RWPE1 (cell line): ENCODE measurements around the gene TTLL1.

Source experiments
- CTCF ChIA-PET: fragments of 350-600 bp; sonication (Branson Sonifier 250); formaldehyde crosslinking; extraction: SDS; loops from one replicate; lab custom pipeline; 2021; lab: Yijun Ruan, JAX
- POLR2A ChIA-PET: fragments of 400-600 bp; formaldehyde crosslinking; extraction: SDS; loops from one replicate; lab custom pipeline; 2020; ENCODE audit warnings: antibody characterized with exemption; ENCODE audit not compliant: low non-redundant PET; lab: Yijun Ruan, JAX
- DNase-seq: peaks from one replicate; pipeline ENCODE4 v3.0.0; 2012; ENCODE audit warnings: low spot score
- H3K27ac ChIP-seq: fragments of 450-650 bp; 2 replicates; pipeline ENCODE4 v1.5.1; 2017
- TF ChIP-seq, protein P1 (sequence below): fragments of 450-650 bp; conservative IDR thresholded peaks from 2 replicates; pipeline ENCODE4 v1.5.1; 2017; ENCODE audit warnings: low read depth, mild to moderate bottlenecking

Gene TTLL1

DNA sequence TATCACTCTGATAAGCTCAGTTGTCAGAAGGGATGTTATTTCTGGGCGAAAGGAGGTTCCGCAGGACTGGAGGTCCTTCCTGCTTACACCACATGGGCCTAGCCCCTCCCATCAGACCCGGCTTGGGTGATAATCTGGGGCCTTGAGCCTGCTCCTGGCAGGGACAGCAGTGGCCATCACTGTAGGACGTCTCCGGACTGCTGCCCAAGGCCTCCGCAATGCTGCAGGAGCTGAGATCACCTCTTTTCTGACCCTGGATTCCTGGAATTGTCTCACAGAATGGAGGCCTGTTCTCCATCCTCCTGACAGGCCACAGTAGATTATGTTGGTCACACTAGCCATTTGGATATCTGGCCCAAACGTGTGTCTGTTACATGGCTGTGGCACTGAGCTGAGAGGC, 12.1 kb upstream of the TTLL1 start:
- TF ChIP-seq, protein P1, sequence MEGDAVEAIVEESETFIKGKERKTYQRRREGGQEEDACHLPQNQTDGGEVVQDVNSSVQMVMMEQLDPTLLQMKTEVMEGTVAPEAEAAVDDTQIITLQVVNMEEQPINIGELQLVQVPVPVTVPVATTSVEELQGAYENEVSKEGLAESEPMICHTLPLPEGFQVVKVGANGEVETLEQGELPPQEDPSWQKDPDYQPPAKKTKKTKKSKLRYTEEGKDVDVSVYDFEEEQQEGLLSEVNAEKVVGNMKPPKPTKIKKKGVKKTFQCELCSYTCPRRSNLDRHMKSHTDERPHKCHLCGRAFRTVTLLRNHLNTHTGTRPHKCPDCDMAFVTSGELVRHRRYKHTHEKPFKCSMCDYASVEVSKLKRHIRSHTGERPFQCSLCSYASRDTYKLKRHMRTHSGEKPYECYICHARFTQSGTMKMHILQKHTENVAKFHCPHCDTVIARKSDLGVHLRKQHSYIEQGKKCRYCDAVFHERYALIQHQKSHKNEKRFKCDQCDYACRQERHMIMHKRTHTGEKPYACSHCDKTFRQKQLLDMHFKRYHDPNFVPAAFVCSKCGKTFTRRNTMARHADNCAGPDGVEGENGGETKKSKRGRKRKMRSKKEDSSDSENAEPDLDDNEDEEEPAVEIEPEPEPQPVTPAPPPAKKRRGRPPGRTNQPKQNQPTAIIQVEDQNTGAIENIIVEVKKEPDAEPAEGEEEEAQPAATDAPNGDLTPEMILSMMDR: no peak
- POLR2A ChIA-PET: no interaction called here
- no peak overlapping the region for H3K27ac ChIP-seq
- CTCF ChIA-PET: interaction anchor here (0.6 to 1.1 kb wide), 2 partner anchors 68 to 197 kb away, joined by 3 read pairs; no protein-coding TSS in a partner anchor
- no peak for DNase-seq

DNA sequence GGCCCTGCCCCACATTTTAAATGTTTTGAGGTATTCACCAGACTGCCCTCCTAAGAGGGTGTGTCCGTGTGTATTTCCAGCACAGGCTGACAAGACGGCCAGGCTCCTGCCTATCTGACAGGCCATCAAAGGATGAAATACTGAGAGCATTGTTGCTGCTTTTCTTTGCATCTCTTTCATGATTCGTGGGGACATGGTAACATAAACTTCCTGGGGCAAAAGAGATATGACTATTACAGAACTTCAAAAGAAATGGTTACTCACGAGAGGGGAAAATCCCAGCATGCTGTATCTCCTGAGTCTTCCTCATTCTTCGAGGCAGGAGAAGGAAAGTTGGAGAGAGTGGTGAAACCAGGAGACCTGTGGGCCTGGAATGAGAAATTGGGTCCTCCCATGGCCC, 11.0 kb upstream of the TTLL1 start:
- no peak overlapping the region for H3K27ac ChIP-seq
- DNase-seq: no peak
- POLR2A ChIA-PET: interaction anchor here (0.7 kb wide), 1 partner anchor 343 kb away, joined by 3 read pairs; no protein-coding TSS in a partner anchor

DNA sequence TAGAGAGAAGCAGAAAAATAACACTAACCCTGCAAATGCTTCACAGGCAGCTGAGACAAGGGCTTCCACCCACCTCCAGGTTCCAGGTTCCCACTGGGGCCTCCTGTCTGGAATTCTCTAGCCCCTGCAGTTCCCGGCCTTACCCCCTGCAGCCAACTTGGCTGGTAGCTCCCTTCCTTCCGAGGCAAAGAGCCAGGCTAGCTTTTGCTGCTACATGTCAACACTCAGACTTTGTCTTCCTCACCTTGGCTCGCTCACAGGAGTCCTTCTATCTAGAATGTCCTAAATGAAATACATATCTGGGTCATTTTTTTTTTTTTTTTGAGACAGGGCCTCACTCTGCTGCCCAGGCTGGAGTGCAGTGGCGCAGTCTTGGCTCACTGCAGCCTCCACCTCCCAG, 9.9 kb upstream of the TTLL1 start:
- ChIA-PET CTCF (interaction anchor here (1.4 kb wide), 1 partner anchor 9 kb away, joined by 11 read pairs; no protein-coding TSS in a partner anchor), POLR2A (no interaction called here)
- H3K27ac ChIP-seq: no peak overlapping the region
- TF ChIP-seq, protein P1: no peak
- DNase-seq: no peak

More for the DNA sequence above, 11.0 kb upstream of the TTLL1 start:
- TF ChIP-seq, protein P1: no peak
- CTCF ChIA-PET: interaction anchor here (0.6 kb wide), 1 partner anchor 318 kb away, joined by 3 read pairs; no protein-coding TSS in a partner anchor

DNA sequence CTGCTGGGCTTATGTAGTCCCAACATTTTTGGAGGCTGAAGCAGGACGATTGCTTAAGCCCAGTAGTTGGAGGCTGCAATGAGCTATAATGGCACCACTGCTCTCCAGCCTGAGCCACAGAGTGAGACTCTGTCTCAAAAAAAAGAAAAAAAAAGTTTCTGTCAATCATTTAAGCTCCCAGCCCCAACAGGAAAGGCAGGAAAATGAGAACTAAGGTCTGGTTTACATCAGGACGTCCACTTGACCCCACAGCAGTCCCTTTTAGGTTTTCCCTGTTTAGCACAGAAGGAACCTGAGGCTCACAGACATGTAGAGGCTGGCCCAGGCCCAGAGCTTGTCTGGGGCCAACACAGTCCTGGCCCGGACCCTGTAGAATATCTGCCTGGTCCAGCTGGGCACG, 9.2 kb upstream of the TTLL1 start:
- no peak for DNase-seq
- POLR2A ChIA-PET: no interaction called here
- CTCF ChIA-PET: interaction anchor here (1.4 kb wide), 1 partner anchor 8 kb away, joined by 11 read pairs; no protein-coding TSS in a partner anchor

DNA sequence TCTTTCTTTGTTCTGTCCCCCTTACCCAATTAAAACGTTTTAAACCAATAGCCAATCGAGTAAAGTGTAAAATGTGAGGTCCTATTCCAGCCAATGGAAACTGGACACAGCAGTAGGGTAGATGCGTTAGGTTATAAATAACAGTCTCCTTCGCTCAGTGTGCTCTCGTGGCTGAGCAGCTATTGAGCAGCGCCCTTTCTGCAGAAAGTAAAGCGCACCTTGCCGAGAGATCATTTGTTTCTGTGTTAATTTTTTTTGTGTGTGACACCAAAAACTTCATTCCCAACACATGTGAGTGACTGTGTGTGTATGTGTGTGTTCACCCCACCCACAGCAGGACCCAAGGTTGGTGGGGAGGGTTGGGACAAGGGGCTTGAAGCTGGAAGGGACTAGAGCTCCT, 7.2 kb upstream of the TTLL1 start:
- TF ChIP-seq, protein P1: no peak
- no peak overlapping the region for H3K27ac ChIP-seq
- CTCF ChIA-PET: no interaction called here
- POLR2A ChIA-PET: no interaction called here
- no peak for DNase-seq

More for the DNA sequence above, 9.2 kb upstream of the TTLL1 start:
- TF ChIP-seq, protein P1: no peak
- H3K27ac ChIP-seq: no peak overlapping the region

DNA sequence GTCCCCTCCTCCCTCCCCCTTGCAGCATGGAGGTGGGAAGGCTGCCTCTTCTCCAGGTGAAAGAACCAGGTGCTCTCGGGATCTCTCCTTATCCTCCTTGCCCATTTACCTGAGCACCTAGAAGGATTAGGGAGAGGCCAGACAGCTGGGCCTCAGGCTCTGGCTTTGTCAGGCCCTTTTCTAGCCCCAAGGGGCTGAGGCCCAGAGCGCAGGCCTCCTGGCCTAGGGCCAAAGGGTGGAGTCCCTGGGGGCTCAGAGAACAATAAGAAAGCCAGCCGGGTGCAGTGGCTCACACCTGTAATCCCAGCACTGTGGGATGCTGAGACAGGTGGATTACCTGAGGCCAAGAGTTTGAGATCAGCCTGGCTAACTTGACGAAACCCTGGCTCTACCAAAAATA, 5.4 kb upstream of the TTLL1 start:
- no peak for DNase-seq
- CTCF ChIA-PET: interaction anchor here (0.6 kb wide), 2 partner anchors 227 to 315 kb away, joined by 3 to 4 read pairs; no protein-coding TSS in a partner anchor
- POLR2A ChIA-PET: no interaction called here
- H3K27ac ChIP-seq: peak overlapping the region; percentile 34; the same call in 1 of the 2 replicates
- TF ChIP-seq, protein P1: no peak
